ENCODE measurements around the gene TRIP4.

TRIP4 gene

GRCh38 chr15:64447536-64448315 is 60.1 kb downstream of the TRIP4 start:
- DNase-seq (ENCODE audit: low read depth in 2 of 2) = no peak

- DNase-seq (ENCODE audit: low read depth in 2 of 2) = no peak
These were observed 65.5 kb downstream of the TRIP4 start for GRCh38 chr15:64452988-64453688.

- DNase-seq (ENCODE audit: low read depth in 2 of 2) = no peak
These were observed 66.0 kb downstream of the TRIP4 start for GRCh38 chr15:64453689-64454037.

GRCh38 chr15:64454282-64454681 is 66.6 kb downstream of the TRIP4 start:
- DNase-seq (ENCODE audit: low read depth in 2 of 2) = no peak

GRCh38 chr15:64455961-64456371 is 68.3 kb downstream of the TRIP4 start:
- no peak for DNase-seq (ENCODE audit: low read depth in 2 of 2)

GRCh38 chr15:64456634-64457108 is 69.0 kb downstream of the TRIP4 start:
- DNase-seq (ENCODE audit: low read depth in 2 of 2) = no peak

GRCh38 chr15:64459066-64459781 is 71.6 kb downstream of the TRIP4 start:
- no peak for DNase-seq (ENCODE audit: low read depth in 2 of 2)

GRCh38 chr15:64460206-64460723 is 72.6 kb downstream of the TRIP4 start, which contains the start of gene ZNF609:
ZNF609 (plus strand) TSS chr15:64460578; CDS start chr15:64499420, 38,842 bp downstream.
- DNase-seq (ENCODE audit: low read depth in 2 of 2) = peak; percentile 81 to 83

- peak; percentile 8 to 11 for DNase-seq (ENCODE audit: low read depth in 2 of 2)
These were observed 73.4 kb downstream of the TRIP4 start for GRCh38 chr15:64460724-64461720.

- peak; percentile 6 to 24 for DNase-seq (ENCODE audit: low read depth in 2 of 2)
These were observed 74.1 kb downstream of the TRIP4 start for GRCh38 chr15:64461721-64462162.

- DNase-seq (ENCODE audit: low read depth in 2 of 2) = no peak
These were observed 74.9 kb downstream of the TRIP4 start for GRCh38 chr15:64462492-64462891.

- DNase-seq (ENCODE audit: low read depth in 2 of 2) = no peak
These were observed 76.8 kb downstream of the TRIP4 start for GRCh38 chr15:64464276-64465005.

- DNase-seq (ENCODE audit: low read depth in 2 of 2) = no peak
These were observed 78.9 kb downstream of the TRIP4 start for GRCh38 chr15:64466408-64467141.

- no peak for DNase-seq (ENCODE audit: low read depth in 2 of 2)
These were observed 84.5 kb downstream of the TRIP4 start for GRCh38 chr15:64472161-64472560.

- no peak for DNase-seq (ENCODE audit: low read depth in 2 of 2)
These were observed 87.2 kb downstream of the TRIP4 start for GRCh38 chr15:64474846-64475245.

GRCh38 chr15:64476550-64476949 is 88.9 kb downstream of the TRIP4 start:
- no peak for DNase-seq (ENCODE audit: low read depth in 2 of 2)

- no peak for DNase-seq (ENCODE audit: low read depth in 2 of 2)
These were observed 91.2 kb downstream of the TRIP4 start for GRCh38 chr15:64478863-64479262.

GRCh38 chr15:64480891-64481290 is 93.3 kb downstream of the TRIP4 start:
- DNase-seq (ENCODE audit: low read depth in 2 of 2) = no peak

- no peak for DNase-seq (ENCODE audit: low read depth in 2 of 2)
These were observed 96.1 kb downstream of the TRIP4 start for GRCh38 chr15:64483749-64484148.
